Tibial artery (tissue), 4 donors: Measurements from ENCODE around the gene PRDM16.

Experiments used
- DNase-seq, 2 donors: peaks; one replicate each; pipeline ENCODE4 v3.0.0-alpha.2; 2019
- H3K27ac ChIP-seq, 2 donors: fragments of 200-600 bp; sonication (generic) in 1 of 2; 1 replicate in 1 of 2; 2 replicates in 1 of 2; pipeline ENCODE4 v1.5.1; 2018 to 2019; ENCODE audit warnings: mild to moderate bottlenecking in 1 of 2
- H3K27me3 ChIP-seq, 2 donors: fragments of 200-600 bp; sonication (generic) in 1 of 2; one replicate each; pipeline versions ENCODE4 v1.5.1 to v1.6.0; 2016 to 2019
- H3K36me3 ChIP-seq, 3 donors: fragments of 200-600 bp; sonication (generic) in 2 of 3; one replicate each; pipeline ENCODE4 v1.5.1; 2016 to 2019; ENCODE audit warnings: mild to moderate bottlenecking in 2 of 3
- H3K4me1 ChIP-seq, 4 donors: fragments of 200-600 bp; sonication (generic) in 2 of 4; 1 replicate in 3 of 4; 2 replicates in 1 of 4; pipeline ENCODE4 v1.5.1; 2016 to 2019
- H3K4me3 ChIP-seq, 2 donors: fragments of 200-600 bp; sonication (generic) in 1 of 2; 1 replicate in 1 of 2; 2 replicates in 1 of 2; pipeline ENCODE4 v1.5.1; 2018 to 2019; ENCODE audit warnings: mild to moderate bottlenecking in 2 of 2
- H3K9me3 ChIP-seq, 3 donors: fragments of 200-600 bp; sonication (generic) in 1 of 3; one replicate each; pipeline ENCODE4 v1.5.1; 2016 to 2019
- intact Hi-C: fragments of 100-400 bp; cut with DNase I; formaldehyde crosslinking; loops from one replicate; pipeline ENCODE4 v1.15.0; 2023; ENCODE audit warnings: low total_unique reads
- TF ChIP-seq, protein P1 (sequence below), 2 experiments: fragments of 200-600 bp in 1 of 2; fragments of 450-650 bp in 1 of 2; IDR thresholded peaks; one replicate each; pipeline ENCODE4 v1.5.1; 2017 to 2019; ENCODE audit warnings: antibody characterized with exemption in 2 of 2, mild to moderate bottlenecking in 1 of 2, moderate library complexity in 1 of 2

Gene PRDM16

GRCh38 chr1:3306583-3307291 is 237.7 kb downstream of the PRDM16 start:
- no peak overlapping the region for H3K27ac ChIP-seq
- intact Hi-C loops = no loop called here
- no peaks in the 10 kb centered on the region for H3K27me3 ChIP-seq
- H3K4me1 ChIP-seq = peaks cover 0 to 72% (median 26%) of the 10 kb centered on the region in 4 donors
- H3K9me3 ChIP-seq = no peaks in the 10 kb centered on the region
- no peaks in the 10 kb centered on the region for H3K36me3 ChIP-seq
- DNase-seq = no peak
- TF ChIP-seq, protein P1, sequence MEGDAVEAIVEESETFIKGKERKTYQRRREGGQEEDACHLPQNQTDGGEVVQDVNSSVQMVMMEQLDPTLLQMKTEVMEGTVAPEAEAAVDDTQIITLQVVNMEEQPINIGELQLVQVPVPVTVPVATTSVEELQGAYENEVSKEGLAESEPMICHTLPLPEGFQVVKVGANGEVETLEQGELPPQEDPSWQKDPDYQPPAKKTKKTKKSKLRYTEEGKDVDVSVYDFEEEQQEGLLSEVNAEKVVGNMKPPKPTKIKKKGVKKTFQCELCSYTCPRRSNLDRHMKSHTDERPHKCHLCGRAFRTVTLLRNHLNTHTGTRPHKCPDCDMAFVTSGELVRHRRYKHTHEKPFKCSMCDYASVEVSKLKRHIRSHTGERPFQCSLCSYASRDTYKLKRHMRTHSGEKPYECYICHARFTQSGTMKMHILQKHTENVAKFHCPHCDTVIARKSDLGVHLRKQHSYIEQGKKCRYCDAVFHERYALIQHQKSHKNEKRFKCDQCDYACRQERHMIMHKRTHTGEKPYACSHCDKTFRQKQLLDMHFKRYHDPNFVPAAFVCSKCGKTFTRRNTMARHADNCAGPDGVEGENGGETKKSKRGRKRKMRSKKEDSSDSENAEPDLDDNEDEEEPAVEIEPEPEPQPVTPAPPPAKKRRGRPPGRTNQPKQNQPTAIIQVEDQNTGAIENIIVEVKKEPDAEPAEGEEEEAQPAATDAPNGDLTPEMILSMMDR (IDR thresholded peaks at IDR 0.05) = no peak
- H3K4me3 ChIP-seq = no peak overlapping the region

DNA sequence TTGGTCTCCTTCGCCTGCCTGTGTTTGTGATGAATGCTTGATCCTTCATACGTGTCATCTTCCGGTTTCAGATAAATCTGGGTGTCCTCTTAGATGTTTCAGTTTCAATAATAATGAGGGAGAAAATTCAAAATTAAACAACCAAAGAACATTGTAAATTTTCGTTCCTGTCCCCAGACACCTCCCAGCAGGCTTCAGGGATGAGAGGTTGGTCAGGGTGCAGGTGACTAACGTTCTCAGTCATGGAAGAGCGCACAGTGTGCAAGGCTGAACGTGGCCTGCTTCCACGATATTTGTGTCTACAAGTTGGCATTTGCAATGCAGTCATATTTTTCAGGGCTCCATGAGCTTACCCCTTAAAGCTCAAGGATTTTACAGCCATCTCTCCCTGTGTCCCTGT is 238.4 kb downstream of the PRDM16 start:
- intact Hi-C loops = no loop called here
- no peaks in the 10 kb centered on the region for H3K9me3 ChIP-seq
- no peak overlapping the region for H3K4me3 ChIP-seq
- H3K27me3 ChIP-seq = no peaks in the 10 kb centered on the region
- peaks cover 0 to 78% (median 33%) of the 10 kb centered on the region in 4 donors for H3K4me1 ChIP-seq
- H3K36me3 ChIP-seq = no peaks in the 10 kb centered on the region
- DNase-seq = no peak
- TF ChIP-seq, protein P1 (IDR thresholded peaks at IDR 0.05) = no peak
- H3K27ac ChIP-seq = no peak overlapping the region

DNA sequence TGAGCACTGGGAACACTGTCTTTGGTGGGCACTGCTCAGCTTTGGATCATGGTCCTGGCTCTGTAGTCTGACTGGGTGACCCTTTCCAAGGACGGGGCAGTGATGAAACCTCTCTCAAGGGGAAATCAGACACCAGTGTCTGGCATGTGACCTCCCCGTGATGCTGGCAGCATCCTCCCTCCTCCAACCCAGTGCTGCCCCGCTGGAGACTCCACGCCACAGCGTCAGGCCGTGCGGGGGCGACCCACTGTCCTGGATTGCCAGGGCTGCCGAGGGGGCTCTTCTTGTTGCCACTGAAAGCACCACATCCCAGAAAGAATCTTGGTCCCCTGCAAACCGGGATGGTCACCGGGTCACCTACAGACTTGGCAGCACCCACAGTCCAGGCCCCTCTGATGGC is 239.1 kb downstream of the PRDM16 start:
- Histone ChIP-seq H3K9me3 (no peaks in the 10 kb centered on the region), H3K4me3 (no peak overlapping the region), H3K27me3 (no peaks in the 10 kb centered on the region), H3K36me3 (no peaks in the 10 kb centered on the region), H3K4me1 (peaks cover 0 to 84% (median 36%) of the 10 kb centered on the region in 4 donors), H3K27ac (no peak overlapping the region)
- intact Hi-C loops = no loop called here
- no peak for DNase-seq
- TF ChIP-seq, protein P1 (IDR thresholded peaks at IDR 0.05) = no peak

DNA sequence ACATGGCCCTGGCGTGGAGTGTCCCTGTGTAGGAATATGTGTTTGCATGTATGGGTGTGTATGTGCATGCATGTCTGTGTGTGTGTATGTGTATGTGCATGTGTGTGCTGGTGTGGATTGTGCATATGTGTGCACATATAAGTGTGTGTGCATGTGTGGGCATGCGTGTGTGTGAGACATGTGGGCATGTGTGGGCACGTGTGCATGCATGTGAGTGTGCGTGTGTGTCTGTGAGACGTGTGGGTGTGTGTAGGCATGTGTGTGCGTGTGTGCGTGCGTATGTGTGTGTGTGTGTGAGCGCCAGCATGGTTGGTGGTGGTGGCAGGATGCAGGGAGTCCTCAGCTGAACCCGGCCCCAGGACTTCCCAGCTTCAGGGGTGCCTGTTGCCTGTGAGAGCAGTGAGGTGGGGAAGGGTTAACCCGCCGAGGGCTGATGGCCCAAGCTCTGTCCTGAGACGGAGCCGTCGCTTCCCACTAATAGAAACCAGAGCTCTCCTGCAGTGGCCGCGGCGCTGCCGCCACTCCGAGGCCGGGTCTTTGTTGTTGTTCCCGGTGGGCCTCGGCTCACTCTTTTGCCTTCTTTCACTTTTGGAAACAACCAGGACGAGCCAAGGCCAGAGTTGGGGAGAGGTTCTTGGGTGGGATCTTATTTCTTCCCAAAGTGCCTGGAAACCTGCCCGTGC is 241.9 kb downstream of the PRDM16 start:
- H3K27ac ChIP-seq = peak overlapping the region; percentile 96 to 97
- no peak for DNase-seq
- no peaks in the 10 kb centered on the region for H3K36me3 ChIP-seq
- no peaks in the 10 kb centered on the region for H3K9me3 ChIP-seq
- intact Hi-C loops = loop anchor here (5.0 kb wide), 3 partner anchors 34 to 104 kb away; no protein-coding TSS in a partner anchor
- no peak overlapping the region for H3K4me3 ChIP-seq
- TF ChIP-seq, protein P1 (IDR thresholded peaks at IDR 0.05) = no peak
- no peaks in the 10 kb centered on the region for H3K27me3 ChIP-seq
- peaks cover 4 to 97% (median 61%) of the 10 kb centered on the region in 4 donors for H3K4me1 ChIP-seq

- DNase-seq = no peak
- H3K4me1 ChIP-seq = peaks cover 4 to 97% (median 61%) of the 10 kb centered on the region in 4 donors
- intact Hi-C loops = loop anchor here (5.0 kb wide), 3 partner anchors 34 to 104 kb away; no protein-coding TSS in a partner anchor
- H3K27ac ChIP-seq = peak overlapping the region; percentile 96 to 97
- TF ChIP-seq, protein P1 (IDR thresholded peaks at IDR 0.05) = no peak
- H3K27me3 ChIP-seq = no peaks in the 10 kb centered on the region
- no peaks in the 10 kb centered on the region for H3K36me3 ChIP-seq
- H3K9me3 ChIP-seq = no peaks in the 10 kb centered on the region
- H3K4me3 ChIP-seq = no peak overlapping the region
These were observed 242.7 kb downstream of the PRDM16 start for GRCh38 chr1:3311711-3312110.
